ENCODE data around the gene EFL1.

DNA sequence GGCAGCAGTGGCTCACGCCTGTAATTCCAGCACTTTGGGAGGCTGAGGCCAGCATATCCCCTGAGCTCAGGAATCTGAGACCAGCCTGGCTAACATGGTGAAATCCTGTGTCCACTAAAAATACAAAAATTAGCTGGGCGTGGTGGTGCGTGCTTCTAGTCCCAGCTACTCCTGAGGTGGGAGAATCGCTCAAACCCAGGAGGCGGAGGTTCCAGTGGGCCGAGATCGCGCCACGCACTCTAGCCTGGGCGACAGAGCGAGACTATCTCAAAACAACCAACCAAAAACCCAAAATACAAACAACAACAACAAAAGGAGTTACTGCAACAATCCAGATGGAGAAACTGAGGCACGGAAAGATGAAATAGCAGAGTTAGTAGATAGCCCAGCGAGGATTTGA is 35.5 kb upstream of the EFL1 start:
- no peak for TF ChIP-seq CBX3 (IDR thresholded peaks at IDR 0.05; ENCODE audit: borderline replicate concordance, low read depth)
- TF ChIP-seq, protein P1, sequence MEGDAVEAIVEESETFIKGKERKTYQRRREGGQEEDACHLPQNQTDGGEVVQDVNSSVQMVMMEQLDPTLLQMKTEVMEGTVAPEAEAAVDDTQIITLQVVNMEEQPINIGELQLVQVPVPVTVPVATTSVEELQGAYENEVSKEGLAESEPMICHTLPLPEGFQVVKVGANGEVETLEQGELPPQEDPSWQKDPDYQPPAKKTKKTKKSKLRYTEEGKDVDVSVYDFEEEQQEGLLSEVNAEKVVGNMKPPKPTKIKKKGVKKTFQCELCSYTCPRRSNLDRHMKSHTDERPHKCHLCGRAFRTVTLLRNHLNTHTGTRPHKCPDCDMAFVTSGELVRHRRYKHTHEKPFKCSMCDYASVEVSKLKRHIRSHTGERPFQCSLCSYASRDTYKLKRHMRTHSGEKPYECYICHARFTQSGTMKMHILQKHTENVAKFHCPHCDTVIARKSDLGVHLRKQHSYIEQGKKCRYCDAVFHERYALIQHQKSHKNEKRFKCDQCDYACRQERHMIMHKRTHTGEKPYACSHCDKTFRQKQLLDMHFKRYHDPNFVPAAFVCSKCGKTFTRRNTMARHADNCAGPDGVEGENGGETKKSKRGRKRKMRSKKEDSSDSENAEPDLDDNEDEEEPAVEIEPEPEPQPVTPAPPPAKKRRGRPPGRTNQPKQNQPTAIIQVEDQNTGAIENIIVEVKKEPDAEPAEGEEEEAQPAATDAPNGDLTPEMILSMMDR (IDR thresholded peaks at IDR 0.05 in 2 of 3, conservative IDR thresholded peaks at IDR 0.05 in 1 of 3; ENCODE audit: control insufficient read depth in 2 of 3, extremely low read depth in 1 of 3, insufficient read depth in 1 of 3, low read depth in 3 of 3, low read length in 3 of 3): no peak
- no peak for TF ChIP-seq SKIL (IDR thresholded peaks at IDR 0.05; ENCODE audit: low read depth, poor library complexity, severe bottlenecking)
- no peak for TF ChIP-seq ZBED1 (IDR thresholded peaks at IDR 0.05; ENCODE audit: borderline replicate concordance)
- no peak for TF ChIP-seq SP1 (IDR thresholded peaks at IDR 0.05; ENCODE audit: low read depth, low read length)
- TF ChIP-seq POLR2A (IDR thresholded peaks at IDR 0.05; ENCODE audit: low read depth, low read length): no peak
- TF ChIP-seq HCFC1 (IDR thresholded peaks at IDR 0.05; ENCODE audit: low read length): no peak
- TF ChIP-seq EZH2 (IDR thresholded peaks at IDR 0.05; ENCODE audit: borderline replicate concordance, control insufficient read depth, low read depth, low read length): no peak
- no peak for TF ChIP-seq USF2 (IDR thresholded peaks at IDR 0.05; ENCODE audit: borderline replicate concordance, low read depth, low read length)
- no peak for TF ChIP-seq ZNF384 (IDR thresholded peaks at IDR 0.05; ENCODE audit: borderline replicate concordance, low read depth, low read length)
- TF ChIP-seq CREB1 (IDR thresholded peaks at IDR 0.05; ENCODE audit: low read depth): no peak
- no peak for TF ChIP-seq MYC (IDR thresholded peaks at IDR 0.05; ENCODE audit: insufficient read depth, insufficient read length, insufficient replicate concordance, low read length, severe bottlenecking)

All from GM12878 (cell line).